SK-N-SH treated with all-trans-retinoic acid at 6 μM for 48 hours (cell line): ENCODE results near the gene CYP26A1.
A peak's percentile ranks its signal among the peaks of the same experiment; 100 is the strongest.

Experiments used
- ATAC-seq: fragments of 200-7000 bp; cut with Tn5 transposase; 3 replicates; pipeline ENCODE4 v1.9.1; 2020; ENCODE audit warnings: mild to moderate bottlenecking, moderate library complexity
- ARNTL ChIP-seq: fragments of 450-650 bp; formaldehyde crosslinking; IDR thresholded peaks from 2 replicates; pipeline ENCODE4 v1.5.0; 2020; ENCODE audit warnings: low read depth, mild to moderate bottlenecking, moderate library complexity, borderline replicate concordance
- BACH2 ChIP-seq: fragments of 250-450 bp; sonication (Bioruptor Pico); IDR thresholded peaks from 2 replicates; pipeline ENCODE4 v1.9.0; 2021; ENCODE audit warnings: mild to moderate bottlenecking, borderline replicate concordance
- ESRRG ChIP-seq: fragments of 250-450 bp; sonication (Bioruptor Pico); IDR thresholded peaks from 2 replicates; pipeline ENCODE4 v1.6.1; 2021; ENCODE audit warnings: mild to moderate bottlenecking
- GLIS3 ChIP-seq: fragments of 250-450 bp; sonication (Bioruptor Pico); IDR thresholded peaks from 2 replicates; pipeline ENCODE4 v1.5.0; 2020; ENCODE audit warnings: mild to moderate bottlenecking, moderate library complexity
- ISL1 ChIP-seq: fragments of 250-450 bp; sonication (Bioruptor Pico); IDR thresholded peaks from 2 replicates; pipeline ENCODE4 v2.1.2; 2022; ENCODE audit warnings: mild to moderate bottlenecking, moderate library complexity
- OSR1 ChIP-seq: fragments of 250-450 bp; sonication (Bioruptor Pico); IDR thresholded peaks from 2 replicates; pipeline ENCODE4 v1.8.0; 2022; ENCODE audit warnings: moderate library complexity, mild to moderate bottlenecking, inconsistent platforms
- POU6F1 ChIP-seq: fragments of 250-450 bp; sonication (Bioruptor Pico); IDR thresholded peaks from 2 replicates; pipeline ENCODE4 v1.8.0; 2021; ENCODE audit warnings: low read depth, mild to moderate bottlenecking, moderate library complexity, borderline replicate concordance
- PPARA ChIP-seq: fragments of 250-450 bp; sonication (Bioruptor Pico); IDR thresholded peaks from 2 replicates; pipeline ENCODE4 v1.5.0; 2020; ENCODE audit warnings: mild to moderate bottlenecking, borderline replicate concordance
- RARB ChIP-seq: fragments of 250-450 bp; sonication (Bioruptor Pico); IDR thresholded peaks from 2 replicates; pipeline ENCODE4 v1.8.0; 2021; ENCODE audit warnings: mild to moderate bottlenecking, moderate library complexity
- SNAI2 ChIP-seq: fragments of 250-450 bp; sonication (Bioruptor Pico); IDR thresholded peaks from 2 replicates; pipeline ENCODE4 v1.5.0; 2020; ENCODE audit warnings: mild to moderate bottlenecking, moderate library complexity
- TCF4 ChIP-seq: fragments of 250-450 bp; sonication (Bioruptor Pico); IDR thresholded peaks from 2 replicates; pipeline ENCODE4 v1.8.0; 2021; ENCODE audit warnings: mild to moderate bottlenecking, moderate library complexity, borderline replicate concordance
- TOX ChIP-seq: fragments of 250-450 bp; sonication (Bioruptor Pico); IDR thresholded peaks from 2 replicates; pipeline ENCODE4 v1.8.0; 2021; ENCODE audit warnings: mild to moderate bottlenecking, moderate library complexity, borderline replicate concordance
- TSHZ2 ChIP-seq: fragments of 250-450 bp; sonication (Bioruptor Pico); IDR thresholded peaks from 2 replicates; pipeline ENCODE4 v1.5.0; 2020; ENCODE audit warnings: mild to moderate bottlenecking, moderate library complexity
- ZC3H10 ChIP-seq: fragments of 250-450 bp; sonication (Bioruptor Pico); IDR thresholded peaks from 2 replicates; pipeline ENCODE4 v1.5.1; 2021; ENCODE audit warnings: mild to moderate bottlenecking, moderate library complexity
- ZFP3 ChIP-seq: fragments of 250-450 bp; sonication (Bioruptor Pico); IDR thresholded peaks from 2 replicates; pipeline ENCODE4 v1.5.0; 2020; ENCODE audit warnings: mild to moderate bottlenecking, moderate library complexity
- ZFP30 ChIP-seq: fragments of 450-650 bp; formaldehyde crosslinking; IDR thresholded peaks from 2 replicates; pipeline ENCODE4 v1.5.0; 2022; ENCODE audit warnings: mild to moderate bottlenecking, moderate library complexity
- ZNF565 ChIP-seq: fragments of 450-650 bp; formaldehyde crosslinking; conservative IDR thresholded peaks from 2 replicates; pipeline ENCODE4 v1.5.0; 2020; ENCODE audit warnings: low read depth, mild to moderate bottlenecking, moderate library complexity
- ZNF70 ChIP-seq: fragments of 450-650 bp; formaldehyde crosslinking; IDR thresholded peaks from 2 replicates; pipeline ENCODE4 v1.5.0; 2020; ENCODE audit warnings: mild to moderate bottlenecking, moderate library complexity
- ZNF8 ChIP-seq: fragments of 450-650 bp; formaldehyde crosslinking; IDR thresholded peaks from 2 replicates; pipeline ENCODE4 v1.5.0; 2020; ENCODE audit warnings: mild to moderate bottlenecking, moderate library complexity
- TF ChIP-seq, protein P1 (sequence below): fragments of 250-450 bp; sonication (Bioruptor Pico); IDR thresholded peaks from 2 replicates; pipeline ENCODE4 v1.8.0; 2020; ENCODE audit warnings: mild to moderate bottlenecking, moderate library complexity, borderline replicate concordance
- TF ChIP-seq, protein P2 (sequence below): fragments of 250-450 bp; sonication (Bioruptor Pico); IDR thresholded peaks from 2 replicates; pipeline ENCODE4 v1.5.1; 2020; ENCODE audit warnings: low read depth, mild to moderate bottlenecking, moderate library complexity
- TF ChIP-seq, protein P3 (sequence below): fragments of 250-450 bp; sonication (Bioruptor Pico); IDR thresholded peaks from 2 replicates; pipeline ENCODE4 v1.5.1; 2021; ENCODE audit warnings: mild to moderate bottlenecking, moderate library complexity

The CYP26A1 gene

GRCh38 chr10:93028883-93029282 lies 44.8 kb upstream of the CYP26A1 start:
- no peak for ATAC-seq
- no peak for TF ChIP-seq ESRRG (CRISPR knock-in tag)
- TF ChIP-seq SNAI2, result no peak
- no peak for TF ChIP-seq ISL1
- no peak for TF ChIP-seq ZNF70 (CRISPR knock-in tag)
- no peak for TF ChIP-seq ZNF8 (CRISPR knock-in tag)
- TF ChIP-seq ZNF565, result no peak
- TF ChIP-seq TOX (CRISPR knock-in tag), result no peak
- TF ChIP-seq ARNTL (CRISPR knock-in tag), result no peak
- TF ChIP-seq ZFP30 (CRISPR knock-in tag), result no peak
- no peak for TF ChIP-seq TCF4 (CRISPR knock-in tag)

GRCh38 chr10:93030409-93030808 lies 43.3 kb upstream of the CYP26A1 start:
- TF ChIP-seq ARNTL (CRISPR knock-in tag) (no peak), ISL1 (peak; percentile 64)
- TF ChIP-seq, all 23 proteins: peak for 1
- ATAC-seq, result peak; percentile 95

GRCh38 chr10:93032105-93032808 lies 41.4 kb upstream of the CYP26A1 start:
- TF ChIP-seq ZFP30 (CRISPR knock-in tag) (no peak), ISL1 (no peak), ARNTL (CRISPR knock-in tag) (no peak), ZC3H10 (CRISPR knock-in tag) (no peak), ZNF70 (CRISPR knock-in tag) (no peak), BACH2 (CRISPR knock-in tag) (no peak), RARB (CRISPR knock-in tag) (no peak), TCF4 (CRISPR knock-in tag) (no peak), ZNF565 (no peak), OSR1 (no peak), POU6F1 (no peak), PPARA (no peak), ZNF8 (CRISPR knock-in tag) (no peak)
- TF ChIP-seq, protein P1, sequence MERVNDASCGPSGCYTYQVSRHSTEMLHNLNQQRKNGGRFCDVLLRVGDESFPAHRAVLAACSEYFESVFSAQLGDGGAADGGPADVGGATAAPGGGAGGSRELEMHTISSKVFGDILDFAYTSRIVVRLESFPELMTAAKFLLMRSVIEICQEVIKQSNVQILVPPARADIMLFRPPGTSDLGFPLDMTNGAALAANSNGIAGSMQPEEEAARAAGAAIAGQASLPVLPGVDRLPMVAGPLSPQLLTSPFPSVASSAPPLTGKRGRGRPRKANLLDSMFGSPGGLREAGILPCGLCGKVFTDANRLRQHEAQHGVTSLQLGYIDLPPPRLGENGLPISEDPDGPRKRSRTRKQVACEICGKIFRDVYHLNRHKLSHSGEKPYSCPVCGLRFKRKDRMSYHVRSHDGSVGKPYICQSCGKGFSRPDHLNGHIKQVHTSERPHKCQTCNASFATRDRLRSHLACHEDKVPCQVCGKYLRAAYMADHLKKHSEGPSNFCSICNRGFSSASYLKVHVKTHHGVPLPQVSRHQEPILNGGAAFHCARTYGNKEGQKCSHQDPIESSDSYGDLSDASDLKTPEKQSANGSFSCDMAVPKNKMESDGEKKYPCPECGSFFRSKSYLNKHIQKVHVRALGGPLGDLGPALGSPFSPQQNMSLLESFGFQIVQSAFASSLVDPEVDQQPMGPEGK (CRISPR knock-in tag), result no peak
- ATAC-seq, result no peak

DNA sequence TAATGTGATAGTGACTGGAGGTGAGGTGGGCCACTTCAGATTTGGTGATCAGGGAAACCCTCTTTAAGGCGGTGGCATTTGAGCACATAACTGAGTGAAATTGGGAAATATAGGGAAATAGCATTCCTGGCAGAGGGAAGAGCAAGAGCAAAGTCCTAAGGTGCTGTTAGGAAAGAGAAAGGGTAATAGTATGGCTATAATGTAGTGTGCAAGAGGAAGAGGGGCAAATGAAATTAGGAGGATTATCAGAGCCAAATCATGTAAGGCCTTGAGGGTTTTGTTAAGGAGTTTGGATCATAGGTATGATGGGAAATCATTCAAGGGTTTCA lies 40.9 kb upstream of the CYP26A1 start:
- no peak for ATAC-seq
- TF ChIP-seq PPARA (no peak), ZNF8 (CRISPR knock-in tag) (no peak), TSHZ2 (CRISPR knock-in tag) (no peak), OSR1 (no peak), BACH2 (CRISPR knock-in tag) (no peak), ZFP3 (CRISPR knock-in tag) (no peak), ESRRG (CRISPR knock-in tag) (no peak), GLIS3 (CRISPR knock-in tag) (no peak), POU6F1 (no peak), ZNF565 (no peak), RARB (CRISPR knock-in tag) (no peak), TOX (CRISPR knock-in tag) (no peak), ARNTL (CRISPR knock-in tag) (no peak), ZC3H10 (CRISPR knock-in tag) (no peak), SNAI2 (no peak)
- TF ChIP-seq, protein P1 (CRISPR knock-in tag), result no peak
- TF ChIP-seq, protein P2, sequence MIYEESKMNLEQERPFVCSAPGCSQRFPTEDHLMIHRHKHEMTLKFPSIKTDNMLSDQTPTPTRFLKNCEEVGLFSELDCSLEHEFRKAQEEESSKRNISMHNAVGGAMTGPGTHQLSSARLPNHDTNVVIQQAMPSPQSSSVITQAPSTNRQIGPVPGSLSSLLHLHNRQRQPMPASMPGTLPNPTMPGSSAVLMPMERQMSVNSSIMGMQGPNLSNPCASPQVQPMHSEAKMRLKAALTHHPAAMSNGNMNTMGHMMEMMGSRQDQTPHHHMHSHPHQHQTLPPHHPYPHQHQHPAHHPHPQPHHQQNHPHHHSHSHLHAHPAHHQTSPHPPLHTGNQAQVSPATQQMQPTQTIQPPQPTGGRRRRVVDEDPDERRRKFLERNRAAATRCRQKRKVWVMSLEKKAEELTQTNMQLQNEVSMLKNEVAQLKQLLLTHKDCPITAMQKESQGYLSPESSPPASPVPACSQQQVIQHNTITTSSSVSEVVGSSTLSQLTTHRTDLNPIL, result no peak
- TF ChIP-seq, protein P3, sequence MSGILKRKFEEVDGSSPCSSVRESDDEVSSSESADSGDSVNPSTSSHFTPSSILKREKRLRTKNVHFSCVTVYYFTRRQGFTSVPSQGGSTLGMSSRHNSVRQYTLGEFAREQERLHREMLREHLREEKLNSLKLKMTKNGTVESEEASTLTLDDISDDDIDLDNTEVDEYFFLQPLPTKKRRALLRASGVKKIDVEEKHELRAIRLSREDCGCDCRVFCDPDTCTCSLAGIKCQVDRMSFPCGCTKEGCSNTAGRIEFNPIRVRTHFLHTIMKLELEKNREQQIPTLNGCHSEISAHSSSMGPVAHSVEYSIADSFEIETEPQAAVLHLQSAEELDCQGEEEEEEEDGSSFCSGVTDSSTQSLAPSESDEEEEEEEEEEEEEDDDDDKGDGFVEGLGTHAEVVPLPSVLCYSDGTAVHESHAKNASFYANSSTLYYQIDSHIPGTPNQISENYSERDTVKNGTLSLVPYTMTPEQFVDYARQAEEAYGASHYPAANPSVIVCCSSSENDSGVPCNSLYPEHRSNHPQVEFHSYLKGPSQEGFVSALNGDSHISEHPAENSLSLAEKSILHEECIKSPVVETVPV, result no peak
